ENCODE measurements around the gene MIOX.

Gene MIOX

DNA sequence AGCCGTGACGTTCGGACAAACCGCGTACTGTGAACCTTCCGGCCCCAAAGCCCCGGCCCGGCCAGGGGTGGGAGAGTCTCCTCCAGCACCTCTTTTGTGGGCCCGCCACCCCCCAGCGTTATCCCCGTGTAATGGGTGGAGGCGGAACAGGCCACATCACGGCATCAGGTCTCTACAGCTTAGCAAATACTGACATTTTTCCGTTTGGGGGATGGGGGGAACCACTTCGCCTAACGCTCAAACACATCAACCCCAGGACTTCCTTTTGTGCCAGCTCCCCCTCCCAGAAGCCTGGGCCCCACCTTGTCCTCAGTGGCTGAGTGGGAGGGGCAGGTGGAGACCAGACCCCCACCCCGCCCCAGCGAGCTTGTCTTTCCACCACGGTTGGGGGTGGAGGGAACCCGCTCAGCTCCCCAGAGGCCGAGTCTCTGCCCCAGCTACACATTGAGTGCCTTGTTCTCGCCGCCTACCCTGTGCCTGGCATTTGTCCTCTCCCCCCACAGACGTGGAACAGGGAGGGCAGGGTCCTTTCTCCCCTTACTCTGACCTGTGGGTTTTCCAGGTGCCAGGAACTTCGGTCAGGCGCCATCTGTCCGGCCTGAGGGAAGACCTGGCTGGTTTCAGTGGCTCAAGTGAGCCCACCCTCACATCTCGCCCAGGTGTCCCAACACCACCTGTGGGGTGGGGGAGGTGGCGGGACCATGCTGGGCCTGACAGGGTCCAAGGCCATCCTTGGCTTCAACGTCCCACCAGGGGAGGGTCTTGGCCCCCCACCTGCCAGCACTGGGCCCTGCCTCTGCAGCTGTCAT, 41.4 kb upstream of the MIOX start:
- TF ChIP-seq JUND (IDR thresholded peaks at IDR 0.05; ENCODE audit: low read depth) = no peak
- peak in 1 of 2 experiments; percentile 20 for DNase-seq (ENCODE audit: low read depth in 1 of 2, low spot score in 1 of 2)
- in situ Hi-C loops (cut with HindIII; ENCODE audit: low pct_unique_long_range_greater_than_20kb, low sequenced_read_pairs) = no loop called here

DNA sequence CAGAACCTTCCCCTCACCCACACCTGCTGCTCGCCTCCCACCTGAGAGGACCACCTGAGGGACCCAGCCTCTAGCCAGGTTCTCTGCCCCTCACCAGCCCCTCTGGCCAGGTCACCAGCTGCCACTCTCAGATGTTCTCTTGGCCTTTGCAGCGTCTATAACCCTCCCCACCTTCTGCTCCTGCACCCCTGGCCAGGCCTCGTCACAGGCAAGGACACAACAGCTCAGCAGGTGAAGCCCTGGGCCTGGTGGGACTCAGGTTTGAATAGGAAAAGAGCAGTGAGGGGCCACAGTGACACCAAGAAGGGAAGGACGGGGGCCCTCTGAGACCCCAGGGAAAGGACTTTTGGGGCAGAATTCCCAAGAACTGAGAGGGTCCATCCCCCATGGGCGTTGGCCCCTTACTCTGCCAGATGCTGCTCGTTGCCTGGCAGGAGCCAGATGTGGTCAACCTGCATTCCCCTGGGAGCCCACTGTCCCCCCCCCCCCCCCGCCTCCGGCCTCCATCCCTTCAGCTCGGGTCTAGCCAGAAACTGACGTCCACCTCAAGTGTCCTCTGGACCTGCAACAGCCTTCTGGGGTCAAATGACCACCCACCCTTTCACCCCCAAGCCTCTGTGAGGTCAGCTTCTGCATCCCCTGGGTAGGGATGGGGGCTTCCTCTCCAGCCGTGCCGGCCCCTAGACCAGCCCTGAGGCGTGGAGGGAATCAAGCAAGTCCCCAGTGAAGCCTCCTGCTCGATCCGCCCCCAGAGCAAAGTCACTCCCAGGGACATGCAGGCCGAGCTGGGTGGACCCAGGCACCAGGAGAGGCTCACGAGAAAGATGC, 40.6 kb upstream of the MIOX start:
- no peak for DNase-seq (ENCODE audit: low read depth in 1 of 2, low spot score in 1 of 2)
- in situ Hi-C loops (cut with HindIII; ENCODE audit: low pct_unique_long_range_greater_than_20kb, low sequenced_read_pairs) = no loop called here
- no peak for TF ChIP-seq JUND (IDR thresholded peaks at IDR 0.05; ENCODE audit: low read depth)

DNA sequence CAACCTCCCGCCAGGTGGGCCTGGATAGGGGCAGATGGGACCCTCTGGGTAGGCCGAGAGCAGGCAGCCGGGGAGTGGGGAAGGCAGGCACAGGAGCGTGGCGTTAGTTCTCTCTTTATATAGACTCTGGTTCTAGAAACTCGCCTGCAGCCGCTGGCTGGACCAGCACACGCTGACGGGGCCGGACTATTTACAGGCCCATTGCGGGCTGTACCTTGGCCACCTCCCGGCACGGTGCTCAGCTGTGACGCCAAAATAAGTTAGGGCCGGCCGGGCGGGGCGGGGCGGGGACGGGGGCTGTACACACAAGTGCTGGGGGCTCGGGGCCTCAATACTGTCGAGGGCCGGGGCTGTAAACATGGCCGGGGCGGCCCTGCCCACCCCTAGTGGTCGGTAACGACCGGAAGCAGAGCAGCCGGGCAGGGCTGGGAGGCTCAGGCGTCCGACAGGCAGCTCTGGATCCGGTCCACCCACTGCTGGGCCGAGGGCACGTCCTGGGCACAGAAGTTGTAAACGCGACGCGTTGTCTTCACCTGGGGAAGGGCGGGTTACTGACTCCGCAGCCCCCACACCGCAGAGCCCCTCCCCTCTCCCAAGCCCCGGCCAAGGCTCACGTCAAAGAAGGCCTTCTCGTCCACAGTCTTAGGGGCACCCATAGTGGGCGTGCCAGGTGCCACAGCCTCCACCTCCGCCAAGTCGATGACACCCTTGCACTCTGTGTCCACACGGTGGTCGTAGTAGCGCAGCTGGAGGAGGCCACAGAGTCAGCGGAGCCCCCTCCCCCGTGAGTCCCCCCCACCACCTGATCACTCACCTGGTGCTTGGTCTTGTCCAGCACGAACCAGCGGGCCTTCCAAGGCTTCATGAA, 39.7 kb upstream of the MIOX start:
- no peak for DNase-seq (ENCODE audit: low read depth in 1 of 2, low spot score in 1 of 2)
- no peak for TF ChIP-seq JUND (IDR thresholded peaks at IDR 0.05; ENCODE audit: low read depth)
- in situ Hi-C loops (cut with HindIII; ENCODE audit: low pct_unique_long_range_greater_than_20kb, low sequenced_read_pairs) = no loop called here

DNA sequence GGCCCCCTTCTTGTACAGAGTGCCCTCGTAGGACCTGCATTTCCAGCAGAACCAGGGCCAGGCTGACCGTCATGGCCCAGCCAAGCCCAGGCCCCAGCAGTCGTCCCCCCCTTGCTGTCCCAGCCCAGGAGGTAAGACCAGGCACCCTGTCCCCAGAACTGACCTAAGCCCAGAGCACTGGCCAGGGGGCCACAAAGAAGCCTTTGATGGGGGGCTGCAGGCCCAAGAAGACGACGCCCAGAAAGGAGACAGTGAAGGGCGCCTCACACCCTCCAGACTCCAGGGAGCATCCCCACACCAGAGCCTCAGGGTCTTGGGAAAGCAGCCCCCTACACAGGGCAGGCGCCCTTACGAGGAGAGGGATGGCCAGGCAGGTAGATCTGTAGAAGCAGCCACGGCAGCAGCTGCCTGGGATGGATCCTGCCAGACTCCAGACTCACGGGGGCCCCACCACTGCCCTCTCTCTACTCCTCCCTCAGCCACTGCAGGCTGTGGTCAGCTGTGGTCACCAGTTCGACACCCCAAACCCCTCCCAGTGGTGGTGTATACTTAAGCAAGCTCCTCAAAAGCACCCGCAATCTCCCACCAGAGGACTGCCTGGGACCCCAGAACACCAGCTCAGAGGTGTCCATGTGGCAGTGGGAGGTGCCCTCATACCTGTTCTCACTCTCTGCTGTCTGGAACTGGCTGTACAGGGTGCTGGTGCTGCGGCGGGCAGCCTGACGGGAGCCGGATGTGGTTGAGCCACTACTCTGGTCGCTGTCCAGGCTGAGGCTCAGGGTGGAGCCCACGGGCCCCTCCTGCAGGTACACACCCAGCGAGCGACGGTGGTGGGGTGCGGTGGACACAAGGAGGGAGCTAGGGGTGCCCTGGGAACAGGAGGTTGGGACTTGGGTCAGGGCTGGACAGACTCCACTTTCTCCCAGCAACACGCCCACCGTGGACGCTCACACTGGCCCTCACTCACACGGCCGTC, 38.8 kb upstream of the MIOX start:
- DNase-seq (ENCODE audit: low read depth in 1 of 2, low spot score in 1 of 2) = no peak
- no peak for TF ChIP-seq JUND (IDR thresholded peaks at IDR 0.05; ENCODE audit: low read depth)
- in situ Hi-C loops (cut with HindIII; ENCODE audit: low pct_unique_long_range_greater_than_20kb, low sequenced_read_pairs) = no loop called here

DNA sequence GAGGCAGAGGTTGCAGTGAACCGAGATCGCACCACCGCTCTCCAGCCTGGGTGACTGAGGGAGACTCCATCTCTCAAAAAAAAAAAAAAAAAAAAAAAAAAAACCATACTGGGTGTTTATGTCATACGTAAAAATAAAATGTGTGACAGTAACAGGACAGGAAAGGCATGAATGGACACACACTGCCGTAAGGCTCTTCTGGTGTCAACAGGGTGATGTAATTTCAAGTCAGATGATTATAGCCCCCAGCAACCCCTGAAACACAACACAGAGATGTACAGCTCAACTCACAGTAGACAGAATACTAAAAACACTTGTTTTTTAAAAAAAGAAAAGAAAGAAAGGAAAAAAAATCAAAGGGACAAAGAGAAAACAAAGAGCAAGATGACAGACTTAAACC, 34.0 kb upstream of the MIOX start:
- no peak for TF ChIP-seq JUND (IDR thresholded peaks at IDR 0.05; ENCODE audit: low read depth)
- no peak for DNase-seq (ENCODE audit: low read depth in 1 of 2, low spot score in 1 of 2)
- in situ Hi-C loops (cut with HindIII; ENCODE audit: low pct_unique_long_range_greater_than_20kb, low sequenced_read_pairs) = no loop called here

DNA sequence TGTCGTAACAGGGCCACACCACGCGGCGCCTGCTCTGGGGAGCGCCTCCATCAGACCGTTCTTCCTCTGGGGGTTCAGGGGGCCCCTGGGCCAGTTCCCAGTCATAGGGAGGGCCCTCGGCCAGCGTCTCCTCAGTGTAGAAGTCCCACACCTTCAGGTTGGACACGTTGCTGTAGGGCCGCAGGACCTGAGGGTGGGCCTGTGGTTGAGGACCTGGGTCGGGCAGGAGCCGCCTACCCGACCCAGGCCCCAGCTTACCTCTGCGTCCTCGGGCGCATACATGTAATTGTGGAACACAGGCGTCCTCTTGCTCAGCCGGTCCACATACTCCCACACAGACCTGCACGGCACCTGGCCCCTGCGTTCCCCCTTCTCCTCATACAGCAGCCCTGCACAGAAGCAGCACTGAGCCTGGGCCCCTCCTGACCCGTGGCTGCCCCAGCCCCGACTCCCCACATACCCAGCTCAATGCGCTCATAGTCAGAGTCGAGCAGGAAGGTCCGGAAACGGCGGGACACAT, 32.0 kb upstream of the MIOX start:
- no peak for DNase-seq (ENCODE audit: low read depth in 1 of 2, low spot score in 1 of 2)
- no peak for TF ChIP-seq JUND (IDR thresholded peaks at IDR 0.05; ENCODE audit: low read depth)
- in situ Hi-C loops (cut with HindIII; ENCODE audit: low pct_unique_long_range_greater_than_20kb, low sequenced_read_pairs) = no loop called here

DNA sequence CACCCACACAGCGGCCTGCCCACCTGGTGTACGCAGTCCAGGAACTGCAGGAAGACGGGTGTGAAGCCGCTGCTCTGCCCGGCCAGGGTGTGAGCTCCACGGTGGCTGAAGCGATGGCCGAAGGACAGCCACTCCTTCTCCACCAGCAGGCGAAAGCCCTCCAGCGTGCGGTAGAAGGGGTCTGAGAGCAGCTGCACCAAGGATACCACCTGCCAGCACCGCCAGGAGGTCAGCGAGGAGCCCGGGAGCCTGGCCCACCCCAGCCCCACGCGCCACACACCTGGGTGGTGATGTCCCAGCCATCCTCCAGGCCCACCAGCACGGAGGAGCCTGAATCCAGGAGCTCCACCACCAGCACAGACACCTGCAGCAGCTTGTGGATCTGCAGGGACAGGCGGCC, 31.5 kb upstream of the MIOX start:
- in situ Hi-C loops (cut with HindIII; ENCODE audit: low pct_unique_long_range_greater_than_20kb, low sequenced_read_pairs) = no loop called here
- no peak for TF ChIP-seq JUND (IDR thresholded peaks at IDR 0.05; ENCODE audit: low read depth)
- no peak for DNase-seq (ENCODE audit: low read depth in 1 of 2, low spot score in 1 of 2)

DNA sequence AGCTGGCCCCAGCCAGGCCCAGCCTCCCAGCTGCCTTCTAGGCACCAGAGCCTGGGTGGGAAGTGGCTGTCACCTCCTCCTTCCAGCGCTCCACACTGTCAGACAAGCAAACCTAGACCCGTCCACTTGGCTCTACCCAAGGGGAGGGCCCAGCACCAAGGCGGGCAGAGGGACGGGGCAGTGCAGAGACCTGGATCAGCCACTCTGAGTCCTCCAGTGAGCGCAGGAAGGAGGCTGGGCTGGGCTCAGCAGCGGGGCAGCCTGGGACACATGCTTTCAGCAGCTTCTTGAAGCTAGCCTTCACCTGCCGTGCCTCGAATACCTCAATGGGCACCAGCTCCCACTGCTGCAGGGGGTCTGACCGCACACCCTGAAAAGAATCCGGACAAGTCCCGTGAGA, 30.6 kb upstream of the MIOX start:
- DNase-seq (ENCODE audit: low read depth in 1 of 2, low spot score in 1 of 2) = no peak
- in situ Hi-C loops (cut with HindIII; ENCODE audit: low pct_unique_long_range_greater_than_20kb, low sequenced_read_pairs) = no loop called here
- TF ChIP-seq JUND (IDR thresholded peaks at IDR 0.05; ENCODE audit: low read depth) = no peak

DNA sequence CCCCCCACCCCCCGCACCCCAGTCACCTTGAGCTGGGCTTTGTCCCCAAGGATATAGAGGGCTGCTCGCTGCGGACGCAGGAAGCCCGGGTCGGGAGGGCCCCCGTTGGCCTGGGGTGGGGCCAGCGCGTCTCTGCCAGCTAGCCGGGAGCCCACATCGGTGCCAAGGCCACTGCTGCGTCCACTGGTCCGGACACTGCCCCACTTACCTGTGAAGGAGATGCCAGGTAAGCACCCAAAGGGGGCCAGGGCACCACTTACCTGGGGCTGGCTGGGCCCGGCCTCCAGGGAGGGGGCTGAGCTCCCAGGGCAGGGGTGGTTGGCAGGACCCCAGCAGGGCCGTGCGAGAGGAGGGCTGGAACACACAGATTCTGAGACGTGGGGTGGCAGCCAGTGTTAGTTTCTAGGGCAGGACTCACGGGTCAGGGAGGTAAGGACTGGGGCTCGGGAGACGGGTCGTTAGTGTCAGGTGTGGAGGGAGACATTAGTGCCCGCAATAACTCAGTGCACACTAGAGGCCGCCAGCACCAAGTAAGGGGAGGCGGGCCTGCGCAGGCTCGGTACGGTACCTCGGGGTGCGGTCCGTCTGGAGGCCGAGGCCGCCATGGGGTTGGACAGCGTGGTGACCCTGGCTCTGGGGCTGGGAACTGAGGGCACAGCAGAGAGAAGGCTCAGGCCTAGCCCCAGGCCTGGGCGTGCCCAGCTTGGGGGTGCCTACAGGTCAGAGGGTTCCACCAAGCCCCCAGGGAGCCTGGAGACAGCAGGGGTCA, 30.0 kb upstream of the MIOX start:
- in situ Hi-C loops (cut with HindIII; ENCODE audit: low pct_unique_long_range_greater_than_20kb, low sequenced_read_pairs) = no loop called here
- DNase-seq (ENCODE audit: low read depth in 1 of 2, low spot score in 1 of 2) = no peak
- TF ChIP-seq JUND (IDR thresholded peaks at IDR 0.05; ENCODE audit: low read depth) = no peak

DNA sequence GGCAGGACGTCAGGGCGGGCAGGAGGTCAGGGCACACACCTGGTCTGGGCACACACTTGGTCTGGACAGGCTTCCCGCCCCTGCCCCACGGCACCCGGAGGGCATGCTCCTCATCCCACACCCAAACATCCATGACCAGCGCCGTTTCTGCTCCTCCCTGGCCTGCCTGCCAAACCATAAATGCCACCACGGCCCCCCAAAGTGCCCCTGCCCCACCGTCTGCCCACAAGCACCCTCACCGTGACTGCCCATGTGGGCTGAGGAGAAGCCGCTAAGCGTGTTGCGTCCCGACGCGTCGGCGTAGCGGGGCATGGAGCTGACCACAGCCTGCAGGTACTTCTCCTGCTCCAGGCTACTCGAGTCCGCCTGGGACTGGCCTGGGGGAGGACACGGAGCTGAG, 27.6 kb upstream of the MIOX start:
- DNase-seq (ENCODE audit: low read depth in 1 of 2, low spot score in 1 of 2) = no peak
- TF ChIP-seq JUND (IDR thresholded peaks at IDR 0.05; ENCODE audit: low read depth) = no peak
- in situ Hi-C loops (cut with HindIII; ENCODE audit: low pct_unique_long_range_greater_than_20kb, low sequenced_read_pairs) = no loop called here

All from T47D (cell line).